Karpas-422 (cell line): ENCODE measurements around the gene KDM4D. TPM values are rescaled to one million over a fixed set of nuclear protein-coding genes. Genes with fewer than 3 reads are reported as not detected.

Experiments
- DNase-seq: peaks from one replicate; pipeline ENCODE4 v3.0.0-alpha.2; 2015
- H2AFZ ChIP-seq: fragments of 200-600 bp; sonication (generic); 2 replicates; pipeline ENCODE4 v1.6.1; 2014; ENCODE audit warnings: antibody characterized with exemption, low read length, mixed read lengths
- H3K27ac ChIP-seq: fragments of 200-600 bp; sonication (generic); 2 replicates; pipeline ENCODE4 v1.5.1; 2014; ENCODE audit warnings: mild to moderate bottlenecking, low read length, moderate library complexity
- H3K27me3 ChIP-seq: fragments of 200-600 bp; sonication (generic); 2 replicates; pipeline ENCODE4 v1.6.1; 2014; ENCODE audit warnings: low read length, mixed read lengths
- H3K36me3 ChIP-seq: fragments of 200-600 bp; sonication (generic); 2 replicates; pipeline ENCODE4 v1.6.1; 2014; ENCODE audit warnings: low read length, mixed read lengths; ENCODE audit not compliant: insufficient read depth
- H3K4me1 ChIP-seq: fragments of 200-600 bp; sonication (generic); 2 replicates; pipeline ENCODE4 v1.6.1; 2014; ENCODE audit warnings: mild to moderate bottlenecking, low read length, mixed read lengths
- H3K4me2 ChIP-seq: fragments of 200-600 bp; sonication (generic); 2 replicates; pipeline ENCODE4 v1.6.1; 2014; ENCODE audit warnings: low read length, low read depth, mild to moderate bottlenecking; ENCODE audit not compliant: poor library complexity, severe bottlenecking
- H3K4me3 ChIP-seq: fragments of 200-600 bp; sonication (generic); 2 replicates; pipeline ENCODE4 v1.5.1; 2014; ENCODE audit warnings: mild to moderate bottlenecking, antibody characterized with exemption, low read length, mixed read lengths
- H3K79me2 ChIP-seq: fragments of 200-600 bp; sonication (generic); 2 replicates; pipeline ENCODE4 v1.6.1; 2014; ENCODE audit warnings: mild to moderate bottlenecking, low read length, mixed read lengths
- H3K9ac ChIP-seq: fragments of 200-600 bp; sonication (generic); 2 replicates; pipeline ENCODE4 v1.6.0; 2014; ENCODE audit warnings: low read length
- H3K9me2 ChIP-seq: fragments of 200-600 bp; sonication (generic), shearing (Covaris generic); replicated peaks from 2 replicates; pipeline ENCODE4 v1.6.0; 2014; ENCODE audit warnings: mild to moderate bottlenecking, low read length, moderate library complexity; ENCODE audit not compliant: insufficient read depth
- H3K9me3 ChIP-seq: fragments of 300-700, 200-600 bp; sonication (generic); 2 replicates; pipeline ENCODE4 v1.6.1; 2014; ENCODE audit warnings: low read length, mixed read lengths
- H4K20me1 ChIP-seq: fragments of 200-600 bp; sonication (generic); 2 replicates; pipeline ENCODE4 v1.6.1; 2014; ENCODE audit warnings: mild to moderate bottlenecking, antibody characterized with exemption, low read length, low read depth; ENCODE audit not compliant: insufficient read depth
- total RNA-seq: library from RNA; depleted of rRNA; stranded (reverse); fragments of >200 nt; shearing (Covaris generic); gene quantifications from 2 replicates; pipeline ENCODE4 v1.2.3, GENCODE V29; 2014; ENCODE audit warnings: low replicate concordance

Gene KDM4D
- total RNA-seq, 1 experiment from 2014 or later, result 3.6 TPM

GRCh38 chr11:94946812-94947211 is 26.7 kb upstream of the KDM4D start:
- H3K9me3 ChIP-seq, result no peaks in the 10 kb centered on the region
- H3K9ac ChIP-seq, result no peak overlapping the region
- no peaks in the 10 kb centered on the region for H3K9me2 ChIP-seq
- no peak overlapping the region for H2AFZ ChIP-seq
- no peaks in the 10 kb centered on the region for H3K4me1 ChIP-seq
- peaks cover 4% of the 10 kb centered on the region; the same call in 1 of the 2 replicates for H3K27me3 ChIP-seq
- DNase-seq, result no peak
- H3K4me3 ChIP-seq, result no peak overlapping the region
- no peaks in the 10 kb centered on the region for H4K20me1 ChIP-seq
- H3K36me3 ChIP-seq, result no peaks in the 10 kb centered on the region
- H3K27ac ChIP-seq, result no peak overlapping the region
- no peaks in the 10 kb centered on the region for H3K79me2 ChIP-seq
- no peak overlapping the region for H3K4me2 ChIP-seq

GRCh38 chr11:94948070-94948617 is 25.4 kb upstream of the KDM4D start:
- DNase-seq, result no peak

GRCh38 chr11:94954753-94955152 is 18.8 kb upstream of the KDM4D start:
- no peaks in the 10 kb centered on the region for H3K36me3 ChIP-seq
- DNase-seq, result no peak

More at GRCh38 chr11:94948070-94948617, 25.4 kb upstream of the KDM4D start:
- no peak overlapping the region for H3K27ac ChIP-seq
- no peaks in the 10 kb centered on the region for H3K36me3 ChIP-seq
- H3K4me2 ChIP-seq, result no peak overlapping the region
- H4K20me1 ChIP-seq, result no peaks in the 10 kb centered on the region
- H3K9me2 ChIP-seq, result no peaks in the 10 kb centered on the region
- no peak overlapping the region for H3K9ac ChIP-seq
- no peaks in the 10 kb centered on the region for H3K79me2 ChIP-seq
- no peak overlapping the region for H2AFZ ChIP-seq
- no peak overlapping the region for H3K4me3 ChIP-seq
- peaks cover 4% of the 10 kb centered on the region; the same call in 1 of the 2 replicates for H3K27me3 ChIP-seq
- H3K4me1 ChIP-seq, result no peaks in the 10 kb centered on the region
- H3K9me3 ChIP-seq, result no peaks in the 10 kb centered on the region

GRCh38 chr11:94956963-94957362 is 16.5 kb upstream of the KDM4D start:
- H3K9ac ChIP-seq, result no peak overlapping the region
- H3K4me1 ChIP-seq, result no peaks in the 10 kb centered on the region
- H3K27ac ChIP-seq, result no peak overlapping the region
- no peaks in the 10 kb centered on the region for H3K27me3 ChIP-seq
- no peak for DNase-seq
- H3K9me2 ChIP-seq, result no peaks in the 10 kb centered on the region
- no peak overlapping the region for H2AFZ ChIP-seq
- H3K9me3 ChIP-seq, result no peaks in the 10 kb centered on the region
- no peaks in the 10 kb centered on the region for H4K20me1 ChIP-seq
- H3K36me3 ChIP-seq, result peaks cover 9% of the 10 kb centered on the region; the same call in 1 of the 2 replicates
- no peaks in the 10 kb centered on the region for H3K79me2 ChIP-seq
- no peak overlapping the region for H3K4me2 ChIP-seq
- no peak overlapping the region for H3K4me3 ChIP-seq

More at GRCh38 chr11:94954753-94955152, 18.8 kb upstream of the KDM4D start:
- H3K9me2 ChIP-seq, result no peaks in the 10 kb centered on the region
- no peaks in the 10 kb centered on the region for H4K20me1 ChIP-seq
- no peaks in the 10 kb centered on the region for H3K27me3 ChIP-seq
- H3K4me1 ChIP-seq, result no peaks in the 10 kb centered on the region
- H3K4me3 ChIP-seq, result no peak overlapping the region
- H2AFZ ChIP-seq, result no peak overlapping the region
- H3K9ac ChIP-seq, result no peak overlapping the region
- H3K9me3 ChIP-seq, result no peaks in the 10 kb centered on the region
- H3K79me2 ChIP-seq, result no peaks in the 10 kb centered on the region
- no peak overlapping the region for H3K27ac ChIP-seq
- no peak overlapping the region for H3K4me2 ChIP-seq

GRCh38 chr11:94958121-94958696 is 15.3 kb upstream of the KDM4D start:
- Histone ChIP-seq H3K9ac (no peak overlapping the region), H3K4me1 (no peaks in the 10 kb centered on the region), H4K20me1 (no peaks in the 10 kb centered on the region), H2AFZ (no peak overlapping the region), H3K36me3 (peaks cover 21% of the 10 kb centered on the region; the same call in 1 of the 2 replicates), H3K9me2 (no peaks in the 10 kb centered on the region), H3K79me2 (no peaks in the 10 kb centered on the region), H3K9me3 (no peaks in the 10 kb centered on the region), H3K27ac (no peak overlapping the region), H3K4me2 (no peak overlapping the region), H3K27me3 (no peaks in the 10 kb centered on the region), H3K4me3 (no peak overlapping the region)
- DNase-seq, result no peak

GRCh38 chr11:94959179-94959578 is 14.3 kb upstream of the KDM4D start:
- Histone ChIP-seq H3K9ac (no peak overlapping the region), H4K20me1 (no peaks in the 10 kb centered on the region), H3K4me1 (no peaks in the 10 kb centered on the region), H3K9me3 (no peaks in the 10 kb centered on the region), H3K36me3 (peaks cover 29% of the 10 kb centered on the region; the same call in 1 of the 2 replicates), H2AFZ (no peak overlapping the region), H3K9me2 (no peaks in the 10 kb centered on the region), H3K4me3 (no peak overlapping the region), H3K27ac (no peak overlapping the region), H3K79me2 (no peaks in the 10 kb centered on the region), H3K4me2 (no peak overlapping the region), H3K27me3 (no peaks in the 10 kb centered on the region)
- DNase-seq, result no peak

GRCh38 chr11:94960488-94960887 is 13.0 kb upstream of the KDM4D start:
- Histone ChIP-seq H3K4me3 (no peak overlapping the region), H3K4me2 (no peak overlapping the region), H2AFZ (no peak overlapping the region), H3K27me3 (no peaks in the 10 kb centered on the region), H4K20me1 (no peaks in the 10 kb centered on the region), H3K27ac (no peak overlapping the region), H3K4me1 (no peaks in the 10 kb centered on the region), H3K9me2 (no peaks in the 10 kb centered on the region), H3K9me3 (no peaks in the 10 kb centered on the region), H3K9ac (no peak overlapping the region), H3K36me3 (peaks cover 43% of the 10 kb centered on the region; the same call in 1 of the 2 replicates), H3K79me2 (no peaks in the 10 kb centered on the region)
- DNase-seq, result no peak

- no peak overlapping the region for H3K9ac ChIP-seq
- no peak overlapping the region for H2AFZ ChIP-seq
- H3K27me3 ChIP-seq, result no peaks in the 10 kb centered on the region
- no peak overlapping the region for H3K4me3 ChIP-seq
- no peak for DNase-seq
- H3K79me2 ChIP-seq, result no peaks in the 10 kb centered on the region
- H4K20me1 ChIP-seq, result no peaks in the 10 kb centered on the region
- no peaks in the 10 kb centered on the region for H3K9me2 ChIP-seq
- H3K9me3 ChIP-seq, result no peaks in the 10 kb centered on the region
- H3K27ac ChIP-seq, result no peak overlapping the region
- no peaks in the 10 kb centered on the region for H3K4me1 ChIP-seq
- H3K4me2 ChIP-seq, result no peak overlapping the region
- peaks cover 50% of the 10 kb centered on the region for H3K36me3 ChIP-seq
Observed at GRCh38 chr11:94961255-94961654, 12.3 kb upstream of the KDM4D start.
